ENCODE measurements around the gene SAMD4B.

DNA sequence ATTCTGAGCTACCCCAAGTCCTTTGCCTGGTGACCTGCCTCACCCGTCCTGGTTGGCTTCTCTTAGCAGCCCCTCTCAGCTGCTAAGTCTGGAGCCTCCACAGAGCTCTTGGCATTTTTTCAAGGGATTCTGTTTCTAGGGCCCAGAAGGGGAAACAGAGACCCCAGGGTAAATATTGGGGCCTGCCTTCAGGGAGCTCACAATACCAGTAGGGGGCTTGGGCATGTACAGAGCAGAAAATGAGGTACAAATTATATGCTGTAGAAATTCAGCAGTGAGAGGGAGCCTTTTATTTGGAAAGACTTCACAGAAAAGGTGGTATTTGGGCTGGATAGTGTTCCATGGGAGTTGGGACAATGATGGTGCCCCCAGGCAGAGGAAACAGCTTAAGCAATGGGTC is 3.7 kb downstream of the SAMD4B start:
- TF ChIP-seq CTCF (IDR thresholded peaks at IDR 0.05) (no peak), POLR2A (IDR thresholded peaks at IDR 0.05) (no peak), EP300 (IDR thresholded peaks at IDR 0.05; ENCODE audit: low read depth) (no peak), POLR2AphosphoS5 (IDR thresholded peaks at IDR 0.05) (no peak)
